Astrocyte (in vitro differentiated cells and primary cell): Measurements from ENCODE around the gene COPB1. TPM values are rescaled to one million over a fixed set of nuclear protein-coding genes. Genes with fewer than 3 reads are reported as not detected.

ENCODE experiments used
- DNase-seq: peaks from one replicate; pipeline ENCODE4 v3.0.0-alpha.2; 2010; ENCODE audit warnings: low read depth
- FAIRE-seq: peaks from 2 replicates; lab custom pipeline; 2011; peaks lifted over from hg19 to GRCh38; lab: Jason Lieb, UNC
- H2AFZ ChIP-seq: 2 replicates; pipeline ENCODE4 v1.6.0; 2012; ENCODE audit warnings: low read depth, low read length, inconsistent platforms
- H3K27ac ChIP-seq: 2 replicates; pipeline ENCODE4 v1.5.1; 2011; ENCODE audit warnings: low read depth, low read length, inconsistent platforms
- H3K27me3 ChIP-seq: 2 replicates; pipeline ENCODE4 v1.6.0; 2011; ENCODE audit warnings: low read length, inconsistent platforms; ENCODE audit not compliant: insufficient read depth
- H3K36me3 ChIP-seq: 2 replicates; pipeline ENCODE4 v1.5.1; 2011; ENCODE audit warnings: low read length, inconsistent platforms; ENCODE audit not compliant: insufficient read depth
- H3K4me1 ChIP-seq: 2 replicates; pipeline ENCODE4 v1.5.1; 2011; ENCODE audit warnings: low read length, inconsistent platforms; ENCODE audit not compliant: insufficient read depth
- H3K4me2 ChIP-seq: 2 replicates; pipeline ENCODE4 v1.6.0; 2012; ENCODE audit warnings: low read length, inconsistent platforms
- H3K4me3 ChIP-seq: 2 replicates; pipeline ENCODE4 v1.5.1; 2011; ENCODE audit warnings: low read depth, mild to moderate bottlenecking, low read length, inconsistent platforms; ENCODE audit not compliant: insufficient read depth
- H3K79me2 ChIP-seq: 2 replicates; pipeline ENCODE4 v1.6.0; 2012; ENCODE audit warnings: mild to moderate bottlenecking, low read length, inconsistent platforms; ENCODE audit not compliant: insufficient read depth
- H3K9ac ChIP-seq: 2 replicates; pipeline ENCODE4 v1.6.0; 2012; ENCODE audit warnings: mild to moderate bottlenecking, low read length, inconsistent platforms
- H3K9me3 ChIP-seq: 2 replicates; pipeline ENCODE4 v1.5.1; 2012; ENCODE audit warnings: low read depth, mild to moderate bottlenecking, low read length, inconsistent platforms; ENCODE audit not compliant: insufficient read depth
- H4K20me1 ChIP-seq: 2 replicates; pipeline ENCODE4 v1.6.0; 2012; ENCODE audit warnings: low read length, inconsistent platforms; ENCODE audit not compliant: insufficient read depth
- H3K27ac Mint-ChIP-seq: one replicate; pipeline ENCODE4 v1.8.0; 2021; ENCODE audit warnings: mild to moderate bottlenecking, mixed read lengths; ENCODE audit not compliant: unreplicated experiment
- H3K27me3 Mint-ChIP-seq: one replicate; pipeline ENCODE4 v1.8.0; 2021; ENCODE audit warnings: low read depth, mixed read lengths; ENCODE audit not compliant: unreplicated experiment
- H3K36me3 Mint-ChIP-seq: one replicate; pipeline ENCODE4 v1.8.0; 2021; ENCODE audit warnings: low read depth, mixed read lengths; ENCODE audit not compliant: unreplicated experiment
- H3K4me1 Mint-ChIP-seq: one replicate; pipeline ENCODE4 v1.8.0; 2021; ENCODE audit warnings: low read depth, mixed read lengths; ENCODE audit not compliant: unreplicated experiment
- H3K4me3 Mint-ChIP-seq: one replicate; pipeline ENCODE4 v1.8.0; 2021; ENCODE audit warnings: mild to moderate bottlenecking, moderate library complexity, mixed read lengths; ENCODE audit not compliant: unreplicated experiment
- H3K9me3 Mint-ChIP-seq: one replicate; pipeline ENCODE4 v1.8.0; 2021; ENCODE audit warnings: mild to moderate bottlenecking, mixed read lengths; ENCODE audit not compliant: unreplicated experiment
- CTCF ChIP-seq: IDR thresholded peaks from 2 replicates; pipeline ENCODE4 v1.5.1; 2011; ENCODE audit warnings: low read depth, mild to moderate bottlenecking, inconsistent platforms, low read length, moderate library complexity; ENCODE audit not compliant: insufficient read depth
- EZH2 ChIP-seq: IDR thresholded peaks from 2 replicates; pipeline ENCODE4 v1.6.1; 2012; ENCODE audit warnings: mild to moderate bottlenecking, low read length, inconsistent platforms; ENCODE audit not compliant: insufficient read depth
- total RNA-seq: library from RNA; stranded (reverse); gene quantifications from 2 replicates; pipeline ENCODE4 v1.2.1, GENCODE V29; 2021

Gene COPB1
- total RNA-seq, 1 donor from 2014 or later, result 223 TPM

GRCh38 chr11:14529951-14530350 is 30.3 kb upstream of the COPB1 start:
- no peaks in the 10 kb centered on the region for H3K9me3 Mint-ChIP-seq
- no peak overlapping the region for H3K4me3 Mint-ChIP-seq
- no peak for FAIRE-seq

GRCh38 chr11:14529321-14529720 is 29.7 kb upstream of the COPB1 start:
- no peak overlapping the region for H3K4me3 Mint-ChIP-seq
- Histone ChIP-seq H3K9ac (no peak overlapping the region), H3K27ac (no peak overlapping the region), H3K9me3 (no peaks in the 10 kb centered on the region), H4K20me1 (no peaks in the 10 kb centered on the region), H3K4me3 (no peak overlapping the region), H2AFZ (no peak overlapping the region), H3K4me1 (no peaks in the 10 kb centered on the region), H3K36me3 (no peaks in the 10 kb centered on the region), H3K4me2 (no peak overlapping the region), H3K79me2 (no peaks in the 10 kb centered on the region), H3K27me3 (no peaks in the 10 kb centered on the region)
- no peaks in the 10 kb centered on the region for H3K27me3 Mint-ChIP-seq
- no peaks in the 10 kb centered on the region for H3K36me3 Mint-ChIP-seq
- H3K4me1 Mint-ChIP-seq, result peaks cover 9% of the 10 kb centered on the region
- FAIRE-seq, result no peak
- no peak for DNase-seq
- no peak overlapping the region for H3K27ac Mint-ChIP-seq
- no peaks in the 10 kb centered on the region for H3K9me3 Mint-ChIP-seq
- TF ChIP-seq EZH2, result no peak
- no peak for TF ChIP-seq CTCF

More at GRCh38 chr11:14529951-14530350, 30.3 kb upstream of the COPB1 start:
- Histone ChIP-seq H3K36me3 (no peaks in the 10 kb centered on the region), H4K20me1 (no peaks in the 10 kb centered on the region), H3K4me3 (no peak overlapping the region), H3K79me2 (no peaks in the 10 kb centered on the region), H3K4me1 (no peaks in the 10 kb centered on the region), H3K4me2 (no peak overlapping the region), H3K27me3 (no peaks in the 10 kb centered on the region), H3K9me3 (no peaks in the 10 kb centered on the region), H3K9ac (no peak overlapping the region), H2AFZ (no peak overlapping the region), H3K27ac (no peak overlapping the region)
- TF ChIP-seq EZH2, result no peak
- no peak for TF ChIP-seq CTCF
- Mint-ChIP-seq H3K4me1 (peaks cover 9% of the 10 kb centered on the region), H3K27me3 (no peaks in the 10 kb centered on the region), H3K27ac (no peak overlapping the region), H3K36me3 (no peaks in the 10 kb centered on the region)
- no peak for DNase-seq

GRCh38 chr11:14522801-14523200 is 23.2 kb upstream of the COPB1 start:
- no peak overlapping the region for H3K27ac Mint-ChIP-seq
- peaks cover 5% of the 10 kb centered on the region for H3K4me1 ChIP-seq
- H3K36me3 Mint-ChIP-seq, result peaks cover 1% of the 10 kb centered on the region
- H3K4me1 Mint-ChIP-seq, result peaks cover 8% of the 10 kb centered on the region
- H3K9ac ChIP-seq, result no peak overlapping the region
- no peaks in the 10 kb centered on the region for H3K9me3 ChIP-seq
- no peaks in the 10 kb centered on the region for H3K9me3 Mint-ChIP-seq
- no peak overlapping the region for H3K27ac ChIP-seq
- no peak overlapping the region for H2AFZ ChIP-seq
- no peak for FAIRE-seq
- H3K4me3 ChIP-seq, result no peak overlapping the region
- TF ChIP-seq EZH2, result no peak
- TF ChIP-seq CTCF, result no peak
- peaks cover 23% of the 10 kb centered on the region for H3K79me2 ChIP-seq
- H3K27me3 Mint-ChIP-seq, result no peaks in the 10 kb centered on the region
- H3K36me3 ChIP-seq, result peaks cover 4% of the 10 kb centered on the region
- no peak for DNase-seq
- no peak overlapping the region for H3K4me3 Mint-ChIP-seq
- no peak overlapping the region for H3K4me2 ChIP-seq
- H3K27me3 ChIP-seq, result no peaks in the 10 kb centered on the region
- H4K20me1 ChIP-seq, result peaks cover 13% of the 10 kb centered on the region
